OCI-LY7 (cell line): ENCODE data around the gene PCNX2. TPM values are rescaled to one million over a fixed set of nuclear protein-coding genes. Genes with fewer than 3 reads are reported as not detected.

Experiments used
- BruUV-seq: library from RNA; stranded (reverse); fragments of 400-500 nt; replicated peaks from 2 replicates; lab custom pipeline; 2021; lab: Mats Ljungman, UMichigan
- CTCF ChIA-PET: fragments of 300-600 bp; sonication (Branson Sonifier 250); formaldehyde crosslinking; loops from one replicate; lab custom pipeline; 2022; ENCODE audit warnings: antibody characterized with exemption; ENCODE audit not compliant: unreplicated experiment; lab: Charles Lee
- POLR2A ChIA-PET: fragments of 300-600 bp; sonication (Branson Sonifier 250); formaldehyde crosslinking; loops from one replicate; lab custom pipeline; 2022; ENCODE audit warnings: antibody characterized with exemption; lab: Charles Lee
- DNase-seq: peaks from one replicate; pipeline ENCODE4 v3.0.0-alpha.2; 2015; ENCODE audit warnings: low spot score
- H2AFZ ChIP-seq: fragments of 200-600 bp; sonication (generic), shearing (Covaris generic); 2 replicates; pipeline ENCODE4 v1.6.1; 2014; ENCODE audit warnings: mild to moderate bottlenecking, antibody characterized with exemption, low read length, moderate library complexity
- H3K27ac ChIP-seq: fragments of 200-600 bp; sonication (generic); 2 replicates; pipeline ENCODE4 v1.5.1; 2014; ENCODE audit warnings: mixed run types, low read depth, mild to moderate bottlenecking, moderate library complexity, low read length, inconsistent platforms; ENCODE audit not compliant: poor library complexity, severe bottlenecking
- H3K36me3 ChIP-seq: fragments of 200-600 bp; sonication (generic); 2 replicates; pipeline ENCODE4 v1.6.1; 2014; ENCODE audit warnings: mild to moderate bottlenecking, antibody characterized with exemption, low read length, moderate library complexity, mixed read lengths; ENCODE audit not compliant: insufficient read depth
- H3K4me1 ChIP-seq: fragments of 200-600 bp; sonication (generic); 2 replicates; pipeline ENCODE4 v1.5.1; 2014; ENCODE audit warnings: mild to moderate bottlenecking, low read length; ENCODE audit not compliant: insufficient read depth, poor library complexity, severe bottlenecking
- H3K4me2 ChIP-seq: fragments of 200-600 bp; sonication (generic); 2 replicates; pipeline ENCODE4 v1.6.1; 2014; ENCODE audit warnings: mild to moderate bottlenecking, low read length
- H3K4me3 ChIP-seq: fragments of 200-600 bp; sonication (generic); 2 replicates; pipeline ENCODE4 v1.5.1; 2014; ENCODE audit warnings: mild to moderate bottlenecking, low read depth, low read length; ENCODE audit not compliant: poor library complexity, severe bottlenecking
- H3K79me2 ChIP-seq: fragments of 200-600 bp; sonication (generic); 2 replicates; pipeline ENCODE4 v1.6.1; 2016; ENCODE audit warnings: low read depth, mild to moderate bottlenecking, low read length, moderate library complexity, mixed read lengths; ENCODE audit not compliant: insufficient read depth
- H3K9me2 ChIP-seq: fragments of 200-600 bp; sonication (generic); 2 replicates; pipeline ENCODE4 v1.6.1; 2016; ENCODE audit warnings: mild to moderate bottlenecking, low read length, mixed read lengths; ENCODE audit not compliant: insufficient read depth
- H3K9me3 ChIP-seq: fragments of 200-600 bp; sonication (generic); 2 replicates; pipeline ENCODE4 v1.6.1; 2014; ENCODE audit warnings: mild to moderate bottlenecking, mixed run types, low read length, mixed read lengths
- H4K20me1 ChIP-seq: fragments of 200-600 bp; sonication (generic); 2 replicates; pipeline ENCODE4 v1.6.1; 2014; ENCODE audit warnings: mild to moderate bottlenecking, antibody characterized with exemption, low read length, moderate library complexity, mixed read lengths; ENCODE audit not compliant: insufficient read depth
- CTCF ChIP-seq: fragments of 200-600 bp; sonication (generic); conservative IDR thresholded peaks from 2 replicates; pipeline ENCODE4 v1.5.1; 2014; ENCODE audit warnings: mild to moderate bottlenecking, antibody characterized with exemption, low read length, moderate library complexity, mixed read lengths
- EZH2phosphoT487 ChIP-seq: fragments of 200-600 bp; sonication (generic); IDR thresholded peaks from 2 replicates; pipeline ENCODE4 v1.6.1; 2018; ENCODE audit warnings: low read depth, borderline replicate concordance, mild to moderate bottlenecking, mixed run types, antibody characterized with exemption, low read length, moderate library complexity, mixed read lengths
- intact Hi-C: fragments of 100-400 bp; cut with micrococcal nuclease; formaldehyde crosslinking; loops from one replicate; pipeline ENCODE4 v1.10.0; 2022; ENCODE audit not compliant: unreplicated experiment
- total RNA-seq, 2 experiments: library from RNA; depleted of rRNA in 1 of 2; stranded (reverse); fragments of >200 nt in 1 of 2; shearing (Covaris generic) in 1 of 2; gene quantifications; 2 replicates each; pipeline ENCODE4 v1.2.3, GENCODE V29; 2014 to 2022

PCNX2 gene
- total RNA-seq, 2 experiments from 2014 or later: 17.1 to 26.9 TPM

GRCh38 chr1:233022246-233022645 is 273.3 kb downstream of the PCNX2 start:
- Histone ChIP-seq H4K20me1 (no peaks in the 10 kb centered on the region), H3K9me2 (no peaks in the 10 kb centered on the region), H3K36me3 (no peaks in the 10 kb centered on the region), H3K9me3 (no peaks in the 10 kb centered on the region), H3K79me2 (no peaks in the 10 kb centered on the region), H3K4me1 (no peaks in the 10 kb centered on the region), H3K4me2 (no peak overlapping the region), H2AFZ (no peak overlapping the region), H3K27ac (no peak overlapping the region), H3K4me3 (no peak overlapping the region)
- intact Hi-C loops: no loop called here
- CTCF ChIA-PET: no interaction called here
- POLR2A ChIA-PET: no interaction called here
- TF ChIP-seq EZH2phosphoT487 (no peak), CTCF (no peak)
- no TSS peak for BruUV-seq
- DNase-seq: no peak

DNA sequence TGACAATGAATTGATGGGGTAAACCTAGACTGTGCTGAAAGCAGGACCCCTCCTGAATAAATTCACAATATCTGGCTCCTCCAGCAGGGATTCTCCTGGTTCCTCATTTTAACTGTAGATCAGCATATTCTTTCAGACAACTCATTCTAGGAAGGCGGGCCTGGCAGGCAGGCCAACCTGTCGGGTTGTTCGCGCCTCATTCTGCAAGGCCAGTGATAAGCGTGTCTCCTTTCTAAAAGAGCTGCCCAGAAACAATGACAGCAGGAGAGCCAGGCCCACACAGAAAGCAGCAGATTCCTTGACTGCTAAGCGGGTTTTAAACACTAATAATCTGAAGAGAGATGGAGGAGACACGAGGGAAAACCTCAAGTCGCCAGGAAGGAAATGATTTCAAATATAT is 275.1 kb downstream of the PCNX2 start:
- Histone ChIP-seq H3K79me2 (no peaks in the 10 kb centered on the region), H3K36me3 (no peaks in the 10 kb centered on the region), H2AFZ (no peak overlapping the region), H4K20me1 (no peaks in the 10 kb centered on the region), H3K4me2 (no peak overlapping the region), H3K4me3 (no peak overlapping the region), H3K9me3 (no peaks in the 10 kb centered on the region), H3K4me1 (no peaks in the 10 kb centered on the region), H3K27ac (no peak overlapping the region), H3K9me2 (no peaks in the 10 kb centered on the region)
- no peak for TF ChIP-seq EZH2phosphoT487
- TF ChIP-seq CTCF: no peak
- BruUV-seq: no TSS peak
- ChIA-PET CTCF (no interaction called here), POLR2A (no interaction called here)
- no peak for DNase-seq
- intact Hi-C loops: no loop called here

DNA sequence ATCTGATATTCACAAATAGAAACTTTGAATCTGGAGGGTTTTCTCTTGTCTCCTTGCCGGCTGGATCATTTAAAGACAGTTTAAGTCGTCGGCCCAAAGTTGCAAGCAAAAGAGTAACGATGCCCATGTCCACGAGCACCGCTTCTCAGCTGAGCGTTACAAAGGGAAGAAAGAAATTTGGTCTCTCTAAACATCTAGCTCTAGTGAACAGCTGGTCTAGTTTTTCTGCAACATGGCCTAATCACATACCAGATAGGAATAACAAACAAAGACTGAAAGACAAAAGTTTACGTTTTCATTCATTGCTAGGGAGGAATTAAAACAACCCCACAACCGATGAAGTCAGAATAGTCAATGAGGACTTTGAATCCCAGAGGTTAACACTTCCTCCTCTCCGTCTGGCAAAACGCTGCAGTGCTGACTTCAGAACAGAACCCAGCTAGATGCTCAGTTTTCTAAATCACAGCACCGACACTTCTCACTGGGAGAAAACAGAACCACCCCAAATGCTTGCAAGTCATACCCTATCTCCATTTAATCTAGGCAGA is 275.7 kb downstream of the PCNX2 start:
- DNase-seq: no peak
- Histone ChIP-seq H3K4me3 (no peak overlapping the region), H3K4me1 (no peaks in the 10 kb centered on the region), H3K9me2 (no peaks in the 10 kb centered on the region), H3K4me2 (no peak overlapping the region), H2AFZ (no peak overlapping the region), H3K27ac (no peak overlapping the region), H4K20me1 (no peaks in the 10 kb centered on the region), H3K79me2 (no peaks in the 10 kb centered on the region), H3K9me3 (no peaks in the 10 kb centered on the region), H3K36me3 (no peaks in the 10 kb centered on the region)
- intact Hi-C loops: no loop called here
- TF ChIP-seq EZH2phosphoT487 (no peak), CTCF (no peak)
- ChIA-PET POLR2A (no interaction called here), CTCF (no interaction called here)
- BruUV-seq: no TSS peak
